H1 (cell line): Measurements from ENCODE around the gene PPP2R3A. TPM values are rescaled to one million over a fixed set of nuclear protein-coding genes. Genes with fewer than 3 reads are reported as not detected.

Experiments used
- CTCF ChIA-PET: fragments of 300-600 bp; sonication (Branson Sonifier 250); formaldehyde crosslinking; loops from one replicate; lab custom pipeline; 2021; ENCODE audit not compliant: partially characterized antibody; lab: Charles Lee
- POLR2A ChIA-PET: fragments of 300-600 bp; sonication (Branson Sonifier 250); formaldehyde crosslinking; loops from one replicate; lab custom pipeline; 2021; ENCODE audit warnings: inconsistent platforms; ENCODE audit not compliant: partially characterized antibody; lab: Charles Lee
- DNase-seq, 2 experiments: peaks; one replicate each; pipeline versions ENCODE4 v3.0.0 to v3.0.0-alpha.2; 2010 to 2022; ENCODE audit warnings: low spot score in 2 of 2, low read depth in 1 of 2, mixed read lengths in 1 of 2
- FAIRE-seq: peaks from 2 replicates; lab custom pipeline; 2011; peaks lifted over from hg19 to GRCh38; lab: Jason Lieb, UNC
- H2AFZ ChIP-seq: 2 replicates; pipeline ENCODE4 v1.8.1; 2012; ENCODE audit warnings: low read length, inconsistent platforms
- H2AK5ac ChIP-seq: 2 replicates; pipeline ENCODE4 v1.6.1; 2013; ENCODE audit warnings: low read depth, low read length
- H2BK120ac ChIP-seq: replicated peaks from 2 replicates; pipeline ENCODE3; 2013; ENCODE audit warnings: low read depth, low read length, inconsistent platforms
- H2BK12ac ChIP-seq: 2 replicates; pipeline ENCODE4 v1.6.1; 2013; ENCODE audit warnings: low read depth, low read length
- H2BK15ac ChIP-seq: 2 replicates; pipeline ENCODE4 v1.6.1; 2013; ENCODE audit warnings: low read length
- H2BK20ac ChIP-seq: 2 replicates; pipeline ENCODE4 v1.6.1; 2013; ENCODE audit warnings: low read length
- H2BK5ac ChIP-seq: 2 replicates; pipeline ENCODE4 v1.6.1; 2013; ENCODE audit warnings: low read depth, low read length
- H3K14ac ChIP-seq: 2 replicates; pipeline ENCODE4 v1.6.1; 2013; ENCODE audit warnings: inconsistent platforms; ENCODE audit not compliant: insufficient read length
- H3K18ac ChIP-seq: 2 replicates; pipeline ENCODE4 v1.6.1; 2013; ENCODE audit warnings: low read length; ENCODE audit errors: extremely low read depth
- H3K23ac ChIP-seq: 2 replicates; pipeline ENCODE4 v1.6.1; 2013; ENCODE audit warnings: inconsistent platforms; ENCODE audit not compliant: insufficient read length
- H3K23me2 ChIP-seq: 2 replicates; pipeline ENCODE4 v1.6.1; 2013; ENCODE audit warnings: low read depth, low read length
- H3K27ac ChIP-seq: 2 replicates; pipeline ENCODE4 v1.6.1; 2011; ENCODE audit warnings: low read depth, low read length, inconsistent platforms
- H3K27me3 ChIP-seq, 4 experiments: replicated peaks in 1 of 4; 1 replicate in 1 of 4; 2 replicates in 3 of 4; pipeline versions ENCODE4 v1.6.1 to v1.8.1; 2011 to 2013; ENCODE audit warnings: low read length in 3 of 4, mild to moderate bottlenecking in 3 of 4, inconsistent platforms in 2 of 4, mixed read lengths in 2 of 4, moderate library complexity in 1 of 4; ENCODE audit not compliant: control insufficient read depth in 3 of 4, insufficient read depth in 3 of 4; ENCODE audit errors: extremely low read depth in 1 of 4
- H3K36me3 ChIP-seq, 4 experiments: 2 replicates each; pipeline versions ENCODE4 v1.6.1 to v1.8.1; 2011 to 2013; ENCODE audit warnings: mild to moderate bottlenecking in 4 of 4, low read length in 3 of 4, moderate library complexity in 2 of 4, control low read depth in 1 of 4, inconsistent platforms in 1 of 4; ENCODE audit not compliant: insufficient read depth in 4 of 4, control insufficient read depth in 2 of 4
- H3K4ac ChIP-seq: replicated peaks from 2 replicates; pipeline ENCODE3; 2013; ENCODE audit warnings: low read length, low read depth, mixed read lengths, inconsistent platforms; ENCODE audit not compliant: insufficient read length
- H3K4me1 ChIP-seq, 4 experiments: replicated peaks in 1 of 4; 1 replicate in 1 of 4; 2 replicates in 3 of 4; pipeline versions ENCODE4 v1.6.1 to v1.8.1; 2011 to 2013; ENCODE audit warnings: low read length in 3 of 4, inconsistent platforms in 2 of 4, mixed read lengths in 1 of 4; ENCODE audit not compliant: insufficient read depth in 4 of 4, control insufficient read depth in 3 of 4
- H3K4me2 ChIP-seq, 2 experiments: 2 replicates each; pipeline versions ENCODE4 v1.6.1 to v1.8.1; 2011 to 2013; ENCODE audit warnings: low read depth in 2 of 2, low read length in 2 of 2, control low read depth in 1 of 2, inconsistent platforms in 1 of 2, mild to moderate bottlenecking in 1 of 2; ENCODE audit not compliant: insufficient read depth in 1 of 2
- H3K4me3 ChIP-seq, 4 experiments: fragments of 200-600, 300-600 bp in 1 of 4; sonication (generic), shearing (Covaris generic), sonication (Bioruptor Twin) in 1 of 4; 2 replicates each; pipeline versions ENCODE4 v1.5.1 to v1.8.1; 2011 to 2016; ENCODE audit warnings: low read length in 4 of 4, low read depth in 3 of 4, control low read depth in 2 of 4, inconsistent platforms in 2 of 4, mild to moderate bottlenecking in 2 of 4, mixed read lengths in 1 of 4, moderate library complexity in 1 of 4; ENCODE audit not compliant: insufficient read depth in 2 of 4; ENCODE audit errors: extremely low read depth in 1 of 4
- H3K56ac ChIP-seq: replicated peaks from 2 replicates; pipeline ENCODE3; 2013; ENCODE audit warnings: low read depth, mild to moderate bottlenecking, mixed read lengths, low read length, inconsistent platforms; ENCODE audit not compliant: insufficient read length
- H3K79me1 ChIP-seq: 2 replicates; pipeline ENCODE4 v1.6.1; 2013; ENCODE audit warnings: low read depth, low read length, control low read depth
- H3K79me2 ChIP-seq, 2 experiments: 2 replicates each; pipeline versions ENCODE4 v1.6.1 to v1.8.1; 2012 to 2013; ENCODE audit warnings: low read length in 2 of 2, mild to moderate bottlenecking in 2 of 2, inconsistent platforms in 1 of 2; ENCODE audit not compliant: insufficient read depth in 2 of 2, control insufficient read depth in 1 of 2
- H3K9ac ChIP-seq, 4 experiments: replicated peaks in 1 of 4; 1 replicate in 1 of 4; 2 replicates in 3 of 4; pipeline versions ENCODE4 v1.6.1 to v1.8.1; 2011 to 2013; ENCODE audit warnings: low read depth in 3 of 4, low read length in 3 of 4, control low read depth in 2 of 4, mild to moderate bottlenecking in 2 of 4, moderate library complexity in 2 of 4, inconsistent platforms in 1 of 4; ENCODE audit errors: extremely low read depth in 1 of 4
- H3K9me3 ChIP-seq, 2 experiments: 2 replicates each; pipeline versions ENCODE4 v1.6.1 to v1.8.1; 2012 to 2013; ENCODE audit warnings: mild to moderate bottlenecking in 2 of 2, moderate library complexity in 2 of 2, control low read depth in 1 of 2, inconsistent platforms in 1 of 2, low read depth in 1 of 2, low read length in 1 of 2, mixed read lengths in 1 of 2; ENCODE audit not compliant: insufficient read depth in 2 of 2
- H4K20me1 ChIP-seq, 2 experiments: replicated peaks in 1 of 2; 2 replicates each; pipeline versions ENCODE3 to v1.8.1; 2011 to 2013; ENCODE audit warnings: inconsistent platforms in 2 of 2, low read length in 2 of 2, mild to moderate bottlenecking in 1 of 2; ENCODE audit not compliant: insufficient read depth in 2 of 2, control insufficient read depth in 1 of 2
- H4K5ac ChIP-seq: 2 replicates; pipeline ENCODE4 v1.6.1; 2013; ENCODE audit warnings: low read length, low read depth, mixed read lengths, inconsistent platforms; ENCODE audit not compliant: insufficient read length
- H4K8ac ChIP-seq: 2 replicates; pipeline ENCODE4 v1.8.0; 2013; ENCODE audit warnings: mild to moderate bottlenecking, moderate library complexity, low read length, inconsistent platforms; ENCODE audit not compliant: insufficient read depth; ENCODE audit errors: extremely low read depth
- H4K91ac ChIP-seq: replicated peaks from 2 replicates; pipeline ENCODE3; 2013; ENCODE audit warnings: low read length, mixed read lengths, inconsistent platforms; ENCODE audit not compliant: insufficient read length
- ASH2L ChIP-seq: fragments of 200-600, 300-600 bp; sonication (generic); IDR thresholded peaks from one replicate; pipeline ENCODE4 v1.7.1; 2017; ENCODE audit warnings: low read length
- BACH1 ChIP-seq: IDR thresholded peaks from 2 replicates; pipeline ENCODE4 v1.6.1; 2012; ENCODE audit warnings: low read length, improper control_type of control experiment
- BCL11A ChIP-seq, 2 experiments: IDR thresholded peaks; one replicate each; pipeline ENCODE4 v1.6.1; 2011; ENCODE audit warnings: low read depth in 2 of 2, low read length in 2 of 2, mild to moderate bottlenecking in 2 of 2
- CBX5 ChIP-seq: fragments of 300-800, 300-1000 bp; sonication (generic); IDR thresholded peaks from 2 replicates; pipeline ENCODE4 v1.7.1; 2016; ENCODE audit warnings: antibody characterized with exemption, low read length, low read depth
- FOSL1 ChIP-seq: IDR thresholded peaks from 2 replicates; pipeline ENCODE4 v1.6.1; 2011; ENCODE audit warnings: mild to moderate bottlenecking, low read depth, low read length, moderate library complexity; ENCODE audit not compliant: insufficient read depth
- JUN ChIP-seq: IDR thresholded peaks from 2 replicates; pipeline ENCODE4 v1.6.1; 2011; ENCODE audit warnings: low read depth, mild to moderate bottlenecking, improper control_type of control experiment, low read length
- NANOG ChIP-seq: IDR thresholded peaks from 2 replicates; pipeline ENCODE4 v1.6.1; 2011; ENCODE audit warnings: low read length, low read depth, mild to moderate bottlenecking, inconsistent platforms; ENCODE audit not compliant: insufficient read depth, poor library complexity, severe bottlenecking
- POLR2A ChIP-seq, 2 experiments: IDR thresholded peaks; 1 replicate in 1 of 2; 2 replicates in 1 of 2; pipeline ENCODE4 v1.6.1; 2011; ENCODE audit warnings: low read depth in 2 of 2, low read length in 2 of 2, mild to moderate bottlenecking in 2 of 2; ENCODE audit errors: control extremely low read depth in 1 of 2
- POLR2AphosphoS5 ChIP-seq: IDR thresholded peaks from 2 replicates; pipeline ENCODE4 v1.6.1; 2011; ENCODE audit warnings: low read depth, low read length
- RBBP5 ChIP-seq: IDR thresholded peaks from 2 replicates; pipeline ENCODE4 v1.7.1; 2012; ENCODE audit warnings: low read depth, mild to moderate bottlenecking, inconsistent platforms, low read length, moderate library complexity, borderline replicate concordance
- RNF2 ChIP-seq: fragments of 200-900, 300-1000 bp; sonication (generic); IDR thresholded peaks from 2 replicates; pipeline ENCODE4 v1.7.1; 2016; ENCODE audit warnings: borderline replicate concordance, low read depth, mild to moderate bottlenecking, antibody characterized with exemption, low read length; ENCODE audit not compliant: poor library complexity, severe bottlenecking; ENCODE audit errors: missing control alignments
- SIX5 ChIP-seq: IDR thresholded peaks from 2 replicates; pipeline ENCODE4 v1.6.1; 2011; ENCODE audit warnings: mild to moderate bottlenecking, low read depth, low read length
- ZNF274 ChIP-seq: IDR thresholded peaks from 2 replicates; pipeline ENCODE4 v1.7.0; 2012; ENCODE audit warnings: low read length, borderline replicate concordance; ENCODE audit errors: extremely low read depth
- WGBS, 2 experiments: shearing (Covaris generic) in 1 of 2; methylation state at CpG; one replicate each; pipeline versions ENCODE4 v1.1.6 to v1.1.7; 2013 to 2015; ENCODE audit warnings: low lambda C conversion rate in 2 of 2, mixed read lengths in 2 of 2, inconsistent platforms in 1 of 2, low coverage in 1 of 2, missing lambda C conversion rate in 1 of 2; ENCODE audit not compliant: insufficient replicate concordance in 2 of 2, insufficient coverage in 1 of 2, insufficient read length in 1 of 2; ENCODE audit errors: extremely low coverage in 1 of 2, missing lambda C conversion rate in 1 of 2; 5-methylcytosine and 5-hydroxymethylcytosine counted together
- polyA plus RNA-seq, 7 experiments: library from polyadenylated mRNA; depleted of rRNA in 3 of 7; stranded (reverse) in 5 of 7; unstranded in 2 of 7; fragments of >200 nt in 5 of 7; fragments of 200-250 nt in 2 of 7; gene quantifications; 1 replicate in 5 of 7; 2 replicates in 1 of 7; 4 replicates in 1 of 7; pipeline versions ENCODE4 v1.2.1 to v1.2.3, GENCODE V29; 2011 to 2013; ENCODE audit warnings: missing spikeins in 2 of 7, mixed read lengths in 2 of 7
- total RNA-seq: library from RNA; stranded (reverse); fragmentation: NEBNext Ultra II Directional; extraction: Animal tissue kit (Norgen Biotek cat#: 25700); gene quantifications from 2 replicates; pipeline ENCODE4 v1.2.1, GENCODE V29; 2021
- TF ChIP-seq, protein P1 (sequence below): IDR thresholded peaks from 2 replicates; pipeline ENCODE4 v1.6.1; 2012; ENCODE audit warnings: inconsistent platforms

The PPP2R3A gene
- total and polyA plus RNA-seq, 2 of the 8 experiments (the other 6 are each of a cell fraction or from before 2014, with no cell fraction given): 4.1 to 15.2 TPM

DNA sequence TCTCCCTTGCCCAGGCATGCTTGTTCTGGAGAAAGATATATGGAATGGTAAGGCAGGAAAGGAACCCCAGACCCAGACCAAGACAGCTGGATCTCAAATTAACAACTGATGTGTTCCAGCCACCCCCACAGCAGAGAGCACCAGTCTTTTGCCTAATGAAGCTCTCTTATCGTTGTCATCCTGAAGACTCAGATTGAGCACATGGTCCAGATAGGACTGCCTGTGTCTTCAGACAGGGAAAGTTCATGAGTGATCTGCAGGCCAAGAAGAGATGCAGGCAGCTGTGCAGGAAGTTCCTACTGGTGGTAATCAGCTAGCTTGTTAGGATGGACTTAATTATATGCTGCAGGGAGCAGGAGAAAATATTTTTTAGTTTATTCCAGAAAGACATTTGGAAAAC, 53.3 kb downstream of the PPP2R3A start:
- no peak overlapping the region for H4K8ac ChIP-seq
- H3K4me1 ChIP-seq: no peaks in the 10 kb centered on the region
- H4K5ac ChIP-seq: no peak overlapping the region
- peak overlapping the region; percentile 88 for H3K4ac ChIP-seq
- FAIRE-seq: no peak
- POLR2A ChIA-PET: no interaction called here
- no peak overlapping the region for H2BK15ac ChIP-seq
- H2BK12ac ChIP-seq: no peak overlapping the region
- H4K20me1 ChIP-seq: no peaks in the 10 kb centered on the region
- no peak overlapping the region for H3K14ac ChIP-seq
- CTCF ChIA-PET: interaction anchor here (2.1 to 2.3 kb wide), 2 partner anchors 9 to 113 kb away, joined by 6 to 8 read pairs; no protein-coding TSS in a partner anchor
- H2AFZ ChIP-seq: no peak overlapping the region
- no peak for DNase-seq
- H3K36me3 ChIP-seq: no peaks in the 10 kb centered on the region; a peak in 1 of 8 replicates
- H3K4me2 ChIP-seq: no peak overlapping the region
- H3K27me3 ChIP-seq: no peaks in the 10 kb centered on the region
- no peaks in the 10 kb centered on the region; a peak in 2 of 4 replicates for H3K79me2 ChIP-seq
- no peak overlapping the region for H3K9ac ChIP-seq
- H4K91ac ChIP-seq: peak overlapping the region; percentile 72
- H3K23me2 ChIP-seq: no peaks in the 10 kb centered on the region
- no peak overlapping the region for H2BK5ac ChIP-seq
- 93% methylated on average over 1 of the region's 1 CpG; no CpG with 5 or more reads in 1 of the 2 experiments for WGBS, 2 experiments
- no peak overlapping the region for H2BK120ac ChIP-seq
- no peak overlapping the region for H3K4me3 ChIP-seq
- H2BK20ac ChIP-seq: no peak overlapping the region
- no peaks in the 10 kb centered on the region for H3K79me1 ChIP-seq
- H3K56ac ChIP-seq: no peak overlapping the region
- H3K9me3 ChIP-seq: no peaks in the 10 kb centered on the region
- H2AK5ac ChIP-seq: no peak overlapping the region
- no peak overlapping the region for H3K23ac ChIP-seq
- no peak overlapping the region for H3K27ac ChIP-seq
- no peak overlapping the region for H3K18ac ChIP-seq
- TF ChIP-seq BACH1 (no peak), CBX5 (no peak), FOSL1 (no peak), ASH2L (no peak), RNF2 (no peak), ZNF274 (no peak), POLR2A (IDR thresholded peaks at IDR 0.05; ENCODE audit: control extremely low read depth in 1 of 2, low read depth in 2 of 2, low read length in 2 of 2) (no peak), POLR2AphosphoS5 (no peak), RBBP5 (no peak), JUN (no peak), SIX5 (no peak), BCL11A (IDR thresholded peaks at IDR 0.05; ENCODE audit: low read depth in 2 of 2, low read length in 2 of 2) (no peak), NANOG (no peak)
- TF ChIP-seq, protein P1, sequence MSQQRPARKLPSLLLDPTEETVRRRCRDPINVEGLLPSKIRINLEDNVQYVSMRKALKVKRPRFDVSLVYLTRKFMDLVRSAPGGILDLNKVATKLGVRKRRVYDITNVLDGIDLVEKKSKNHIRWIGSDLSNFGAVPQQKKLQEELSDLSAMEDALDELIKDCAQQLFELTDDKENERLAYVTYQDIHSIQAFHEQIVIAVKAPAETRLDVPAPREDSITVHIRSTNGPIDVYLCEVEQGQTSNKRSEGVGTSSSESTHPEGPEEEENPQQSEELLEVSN: no peak
